Pancreas (tissue), 10 donors: ENCODE results near the gene IMMP2L. TPM values are rescaled to one million over a fixed set of nuclear protein-coding genes. Genes with fewer than 3 reads are reported as not detected.
"Not testable (repeated sequence)": the region's sequence is repeated elsewhere in the genome, so short reads cannot be mapped to it uniquely, and the experiment has no call there.

Source experiments
- ATAC-seq, 4 donors: fragments of 200-7000 bp; cut with Tn5 transposase; one replicate each; pipeline versions ENCODE4 v1.8.0 to v1.9.1; 2020; ENCODE audit warnings: mild to moderate bottlenecking in 4 of 4, moderate library complexity in 4 of 4
- DNase-seq, 6 donors: peaks; one replicate each; pipeline ENCODE4 v3.0.0-alpha.2; 2020
- FAIRE-seq: peaks from 2 replicates; lab custom pipeline; 2012; peaks lifted over from hg19 to GRCh38; lab: Jason Lieb, UNC
- H3K27ac ChIP-seq, 4 donors: fragments of 200-600 bp; sonication (generic); 1 replicate in 3 of 4; 2 replicates in 1 of 4; pipeline versions ENCODE4 v1.5.0 to v1.8.0; 2020
- H3K27me3 ChIP-seq, 4 donors: fragments of 200-600 bp; one replicate each; pipeline ENCODE4 v1.8.0; 2021
- H3K36me3 ChIP-seq, 3 donors: fragments of 200-600 bp; sonication (generic) in 1 of 3; one replicate each; pipeline versions ENCODE4 v1.5.0 to v1.8.0; 2020 to 2021
- H3K4me1 ChIP-seq, 3 donors: fragments of 200-600 bp; one replicate each; pipeline ENCODE4 v1.8.0; 2021
- H3K4me3 ChIP-seq, 4 donors: fragments of 200-600 bp; sonication (generic) in 2 of 4; one replicate each; pipeline versions ENCODE4 v1.5.0 to v1.8.0; 2020 to 2021
- H3K9me3 ChIP-seq, 4 donors: fragments of 200-600 bp; one replicate each; pipeline ENCODE4 v1.8.0; 2021
- CTCF ChIP-seq, 4 donors: fragments of 200-600 bp; sonication (generic) in 3 of 4; IDR thresholded peaks; one replicate each; pipeline versions ENCODE4 v1.5.0 to v1.8.0; 2021; ENCODE audit warnings: antibody characterized with exemption in 4 of 4
- WGBS, 2 donors: extraction: QIAGEN DNeasy Blood & Tissue Kit; methylation state at CpG; one replicate each; pipeline ENCODE4 v1.1.7; 2013; 5-methylcytosine and 5-hydroxymethylcytosine counted together
- intact Hi-C, 3 donors: fragments of 100-400 bp; cut with DNase I; formaldehyde crosslinking; loops; one replicate each; pipeline versions ENCODE4 v1.11.1 to v1.14.2; 2022
- polyA plus RNA-seq, 2 donors: library from polyadenylated mRNA; stranded (reverse); fragments of 200-250 nt; gene quantifications; one replicate each; pipeline ENCODE4 v1.2.3, GENCODE V29; 2013
- total RNA-seq, 6 donors: library from RNA; stranded (reverse); fragmentation: NEBNext Ultra II Directional in 4 of 6; extraction: Animal tissue kit (Norgen Biotek cat#: 25700) in 4 of 6; gene quantifications; one replicate each; pipeline versions ENCODE4 v1.2.1 to v1.2.4, GENCODE V29; 2021 to 2023
- donor health status: healthy with polysubstance abuse.
- donor health status: DM: no; HTN: no; CAD: no; lungs with moderate emphysema.
- donor health status: DM: no; HTN: no; CAD: no.
- donor health status: control.
- donor health status: control.
- donor health status: Bipolar disorder and iron deficiency.
- donor health status: DM: yes; HTN: yes; CAD: no.
- donor health status: DM: no; HTN: no; CAD: no.
- donor health status: DM: no; HTN: no; CAD: no.
- donor health status: DM: yes; HTN: yes; CAD: no.

Gene IMMP2L
- total and polyA plus RNA-seq, 8 donors: 7.3 to 30.0 (median 12.9) TPM

- no peak for TF ChIP-seq CTCF (IDR thresholded peaks at IDR 0.05)
- FAIRE-seq (no peak), ATAC-seq (no peak), DNase-seq (no peak)
- H3K4me3 ChIP-seq: no peak overlapping the region
- 49 to 51% methylated on average over 4 of the region's 4 CpGs for WGBS, 2 donors
- H3K27ac ChIP-seq: no peak overlapping the region
- intact Hi-C loops: no loop called here
- no peaks in the 10 kb centered on the region for H3K4me1 ChIP-seq
- no peaks in the 10 kb centered on the region for H3K9me3 ChIP-seq
- no peaks in the 10 kb centered on the region for H3K27me3 ChIP-seq
- H3K36me3 ChIP-seq: no peaks in the 10 kb centered on the region
Measured at GRCh38 chr7:110943701-110944345, 618.5 kb downstream of the IMMP2L start.

- DNase-seq: no peak
- ATAC-seq: no peak
- Histone ChIP-seq H3K27ac (no peak overlapping the region), H3K4me3 (no peak overlapping the region), H3K9me3 (no peaks in the 10 kb centered on the region), H3K27me3 (no peaks in the 10 kb centered on the region), H3K4me1 (no peaks in the 10 kb centered on the region), H3K36me3 (no peaks in the 10 kb centered on the region)
- no peak for TF ChIP-seq CTCF (IDR thresholded peaks at IDR 0.05)
- no peak for FAIRE-seq
- intact Hi-C loops: no loop called here
- WGBS, 2 donors: 81 to 90% methylated on average over 3 of the region's 3 CpGs
Measured at GRCh38 chr7:110941385-110941784, 620.9 kb downstream of the IMMP2L start.

GRCh38 chr7:110940756-110941155 is 621.5 kb downstream of the IMMP2L start:
- H3K36me3 ChIP-seq: no peaks in the 10 kb centered on the region
- FAIRE-seq: no peak
- WGBS, 2 donors: 93 to 100% methylated on average over 1 of the region's 1 CpG
- no peak overlapping the region for H3K27ac ChIP-seq
- H3K4me1 ChIP-seq: no peaks in the 10 kb centered on the region
- no peak overlapping the region for H3K4me3 ChIP-seq
- ATAC-seq: no peak
- no peak for TF ChIP-seq CTCF (IDR thresholded peaks at IDR 0.05)
- no peaks in the 10 kb centered on the region for H3K9me3 ChIP-seq
- DNase-seq: no peak
- intact Hi-C loops: no loop called here
- no peaks in the 10 kb centered on the region for H3K27me3 ChIP-seq

- Histone ChIP-seq H3K9me3 (no peaks in the 10 kb centered on the region), H3K4me3 (no peak overlapping the region), H3K36me3 (no peaks in the 10 kb centered on the region), H3K4me1 (no peaks in the 10 kb centered on the region), H3K27me3 (no peaks in the 10 kb centered on the region), H3K27ac (no peak overlapping the region)
- FAIRE-seq (no peak), DNase-seq (no peak), ATAC-seq (no peak)
- no peak for TF ChIP-seq CTCF (IDR thresholded peaks at IDR 0.05)
- 92 to 93% methylated on average over 1 of the region's 1 CpG for WGBS, 2 donors
- intact Hi-C loops: no loop called here
Measured at GRCh38 chr7:110938165-110938564, 624.1 kb downstream of the IMMP2L start.

- H3K36me3 ChIP-seq, H3K4me1 ChIP-seq, FAIRE-seq, H3K27ac ChIP-seq, H3K27me3 ChIP-seq, ATAC-seq, H3K4me3 ChIP-seq, H3K9me3 ChIP-seq, intact Hi-C loops, DNase-seq: not testable (repeated sequence)
- 99 to 100% methylated on average over 2 of the region's 2 CpGs for WGBS, 2 donors
Measured at GRCh38 chr7:110936665-110937064, 625.6 kb downstream of the IMMP2L start.
